Epithelial cell of proximal tubule (primary cell): ENCODE data around the gene ZNF184. TPM values are rescaled to one million over a fixed set of nuclear protein-coding genes. Genes with fewer than 3 reads are reported as not detected.
A peak's percentile ranks its signal among the peaks of the same experiment; 100 is the strongest.

ENCODE experiments used
- DNase-seq: peaks from one replicate; pipeline ENCODE4 v3.0.0-alpha.2; 2011; ENCODE audit warnings: low read depth
- H3K4me3 ChIP-seq: 2 replicates; pipeline ENCODE4 v1.5.1; 2011; ENCODE audit warnings: low read depth, mild to moderate bottlenecking, low read length
- total RNA-seq: library from RNA; depleted of rRNA; stranded (reverse); fragments of >200 nt; gene quantifications from 2 replicates; pipeline ENCODE4 v1.2.3, GENCODE V29; 2015
- TF ChIP-seq, protein P1 (sequence below): conservative IDR thresholded peaks from 2 replicates; pipeline ENCODE4 v1.5.1; 2012; ENCODE audit warnings: low read depth, mild to moderate bottlenecking, low read length

The ZNF184 gene
- total RNA-seq = 3.7 and 5.7 TPM in 2 replicates

DNA sequence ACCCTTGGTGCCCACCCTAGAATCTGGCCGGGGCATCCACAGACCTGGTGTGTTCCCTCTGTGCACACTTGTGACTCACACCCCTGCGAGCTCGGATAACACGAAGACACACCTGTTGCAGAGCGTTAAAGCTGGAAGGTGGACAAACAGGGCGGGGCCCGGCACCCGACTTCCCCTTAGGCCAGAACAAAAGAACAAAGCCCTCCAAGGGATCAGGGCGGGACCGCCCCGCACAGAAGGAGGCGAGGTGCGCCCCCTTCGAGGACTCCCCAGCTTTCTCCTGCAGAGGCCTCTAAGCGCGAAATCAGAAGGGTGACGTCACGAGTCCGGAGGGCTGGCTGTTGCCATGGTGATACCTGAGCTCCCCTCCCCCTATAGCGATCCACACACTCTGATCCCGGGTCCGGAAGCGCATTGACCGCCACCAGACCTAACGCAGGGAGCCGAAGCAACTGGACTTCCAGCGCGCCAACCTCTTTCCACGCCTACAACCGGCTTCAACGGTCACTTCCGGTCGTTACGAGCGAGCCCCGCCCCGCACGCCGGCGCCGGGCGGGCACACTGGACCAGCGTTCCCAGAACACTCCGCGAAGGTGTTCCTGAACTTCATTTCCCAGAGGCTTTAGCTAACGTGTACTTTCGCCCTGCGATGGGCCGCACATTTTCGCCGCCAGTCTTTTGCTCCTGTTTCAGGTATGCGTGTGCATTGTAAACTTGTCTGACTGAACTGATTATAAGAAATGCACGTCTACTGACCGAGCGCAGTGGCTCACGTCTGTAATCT lies at the start of gene ZNF184:
Gene ZNF184 (minus strand): TSS at position 489 of the 784 bp plus-strand sequence. CDS start 811 bp downstream, outside the sequence.
- TF ChIP-seq, protein P1, sequence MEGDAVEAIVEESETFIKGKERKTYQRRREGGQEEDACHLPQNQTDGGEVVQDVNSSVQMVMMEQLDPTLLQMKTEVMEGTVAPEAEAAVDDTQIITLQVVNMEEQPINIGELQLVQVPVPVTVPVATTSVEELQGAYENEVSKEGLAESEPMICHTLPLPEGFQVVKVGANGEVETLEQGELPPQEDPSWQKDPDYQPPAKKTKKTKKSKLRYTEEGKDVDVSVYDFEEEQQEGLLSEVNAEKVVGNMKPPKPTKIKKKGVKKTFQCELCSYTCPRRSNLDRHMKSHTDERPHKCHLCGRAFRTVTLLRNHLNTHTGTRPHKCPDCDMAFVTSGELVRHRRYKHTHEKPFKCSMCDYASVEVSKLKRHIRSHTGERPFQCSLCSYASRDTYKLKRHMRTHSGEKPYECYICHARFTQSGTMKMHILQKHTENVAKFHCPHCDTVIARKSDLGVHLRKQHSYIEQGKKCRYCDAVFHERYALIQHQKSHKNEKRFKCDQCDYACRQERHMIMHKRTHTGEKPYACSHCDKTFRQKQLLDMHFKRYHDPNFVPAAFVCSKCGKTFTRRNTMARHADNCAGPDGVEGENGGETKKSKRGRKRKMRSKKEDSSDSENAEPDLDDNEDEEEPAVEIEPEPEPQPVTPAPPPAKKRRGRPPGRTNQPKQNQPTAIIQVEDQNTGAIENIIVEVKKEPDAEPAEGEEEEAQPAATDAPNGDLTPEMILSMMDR = no peak

GRCh38 chr6:27518881-27519795 lies 46.2 kb upstream of the ZNF184 start:
- H3K4me3 ChIP-seq = peak overlapping the region; percentile 98
- TF ChIP-seq, protein P1 = peak; percentile 79
- DNase-seq = peak; percentile 74

More for the DNA sequence above, at the start of gene ZNF184:
- peak; percentile 84 for DNase-seq
- peak within 1 kb of the TSS; percentile 84 for H3K4me3 ChIP-seq

GRCh38 chr6:27517928-27518787 lies 45.3 kb upstream of the ZNF184 start:
- DNase-seq = no peak

DNA sequence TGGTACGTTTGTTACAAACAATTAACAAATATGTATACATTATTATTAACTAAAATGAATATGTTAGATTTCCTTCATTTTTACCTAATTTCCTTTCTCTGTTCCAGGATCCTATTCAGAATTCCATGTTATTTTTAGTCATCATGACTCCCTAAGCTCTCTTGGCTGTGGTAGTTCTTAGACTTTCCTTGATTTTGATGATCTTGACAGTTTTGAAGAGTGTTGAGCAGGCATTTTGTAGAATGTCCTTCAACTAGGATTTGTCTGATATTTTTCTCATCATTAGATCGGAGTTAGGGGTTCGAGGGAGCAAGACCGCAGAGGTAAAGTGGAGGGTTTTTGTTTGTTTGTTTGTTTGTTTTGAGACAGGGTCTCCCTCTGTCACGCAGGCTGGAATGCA lies 44.3 kb upstream of the ZNF184 start:
- TF ChIP-seq, protein P1 = no peak
- H3K4me3 ChIP-seq = no peak overlapping the region
- no peak for DNase-seq

More at GRCh38 chr6:27517928-27518787, 45.3 kb upstream of the ZNF184 start:
- TF ChIP-seq, protein P1 = no peak
- H3K4me3 ChIP-seq = peak overlapping the region; percentile 98

DNA sequence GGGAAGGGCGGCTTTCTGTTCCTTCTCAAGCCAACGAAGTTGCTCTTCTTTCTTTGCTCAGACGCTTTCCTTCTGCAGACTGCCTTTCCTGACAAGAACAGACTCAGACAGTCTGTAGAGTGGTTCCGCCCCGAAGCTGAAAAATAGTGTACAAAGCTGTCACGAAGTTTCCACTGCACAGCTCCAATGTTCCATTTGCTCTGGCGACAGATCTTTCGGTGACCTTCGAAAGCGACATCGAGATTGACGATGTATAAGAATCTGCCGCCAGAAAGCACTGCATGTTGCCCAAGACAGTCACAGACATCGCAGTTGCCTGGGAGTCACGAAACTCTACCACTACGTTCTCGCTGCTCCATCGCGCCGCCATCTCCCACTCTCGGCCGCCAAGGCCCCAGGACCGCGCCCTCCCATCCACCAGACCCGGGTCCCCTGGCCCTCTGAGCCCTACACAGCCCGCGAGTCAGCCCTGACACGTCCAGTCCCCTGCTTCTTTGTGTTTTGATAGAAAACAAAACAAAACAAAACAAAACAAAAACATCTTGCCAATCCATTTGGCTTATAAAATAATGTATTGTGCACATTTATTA lies 42.1 kb upstream of the ZNF184 start:
- TF ChIP-seq, protein P1 = no peak
- DNase-seq = no peak
- no peak overlapping the region for H3K4me3 ChIP-seq

- DNase-seq = no peak
- no peak overlapping the region for H3K4me3 ChIP-seq
- TF ChIP-seq, protein P1 = no peak
These were observed 39.6 kb upstream of the ZNF184 start for GRCh38 chr6:27512525-27512924.
